Spleen (tissue), 7 donors: ENCODE measurements around the gene GBA2.

Experiments used
- POLR2A ChIP-seq, 3 donors: fragments of 450-650 bp; IDR thresholded peaks; one replicate each; pipeline ENCODE4 v1.5.1; 2017; ENCODE audit warnings: antibody characterized with exemption in 3 of 3, mild to moderate bottlenecking in 1 of 3
- POLR2AphosphoS5 ChIP-seq, 3 donors: sonication (generic); formaldehyde crosslinking; IDR thresholded peaks; one replicate each; pipeline ENCODE4 v1.5.1; 2017; ENCODE audit warnings: antibody characterized with exemption in 3 of 3
- TF ChIP-seq, protein P1 (sequence below), 11 experiments: fragments of 200-600 bp in 7 of 11; fragments of 450-650 bp in 4 of 11; sonication (generic) in 4 of 11; IDR thresholded peaks in 8 of 11; conservative IDR thresholded peaks in 3 of 11; 1 replicate in 7 of 11; 2 replicates in 4 of 11; pipeline versions ENCODE4 v1.4.0 to v1.8.0; 2016 to 2021; ENCODE audit warnings: antibody characterized with exemption in 11 of 11, inconsistent platforms in 4 of 11, mild to moderate bottlenecking in 1 of 11
- donor health status: DM: no; HTN: no; CAD: no; lungs with moderate emphysema.
- donor health status: DM: no; HTN: no; CAD: no.
- donor health status: DM: no; HTN: no; CAD: no.

DNA sequence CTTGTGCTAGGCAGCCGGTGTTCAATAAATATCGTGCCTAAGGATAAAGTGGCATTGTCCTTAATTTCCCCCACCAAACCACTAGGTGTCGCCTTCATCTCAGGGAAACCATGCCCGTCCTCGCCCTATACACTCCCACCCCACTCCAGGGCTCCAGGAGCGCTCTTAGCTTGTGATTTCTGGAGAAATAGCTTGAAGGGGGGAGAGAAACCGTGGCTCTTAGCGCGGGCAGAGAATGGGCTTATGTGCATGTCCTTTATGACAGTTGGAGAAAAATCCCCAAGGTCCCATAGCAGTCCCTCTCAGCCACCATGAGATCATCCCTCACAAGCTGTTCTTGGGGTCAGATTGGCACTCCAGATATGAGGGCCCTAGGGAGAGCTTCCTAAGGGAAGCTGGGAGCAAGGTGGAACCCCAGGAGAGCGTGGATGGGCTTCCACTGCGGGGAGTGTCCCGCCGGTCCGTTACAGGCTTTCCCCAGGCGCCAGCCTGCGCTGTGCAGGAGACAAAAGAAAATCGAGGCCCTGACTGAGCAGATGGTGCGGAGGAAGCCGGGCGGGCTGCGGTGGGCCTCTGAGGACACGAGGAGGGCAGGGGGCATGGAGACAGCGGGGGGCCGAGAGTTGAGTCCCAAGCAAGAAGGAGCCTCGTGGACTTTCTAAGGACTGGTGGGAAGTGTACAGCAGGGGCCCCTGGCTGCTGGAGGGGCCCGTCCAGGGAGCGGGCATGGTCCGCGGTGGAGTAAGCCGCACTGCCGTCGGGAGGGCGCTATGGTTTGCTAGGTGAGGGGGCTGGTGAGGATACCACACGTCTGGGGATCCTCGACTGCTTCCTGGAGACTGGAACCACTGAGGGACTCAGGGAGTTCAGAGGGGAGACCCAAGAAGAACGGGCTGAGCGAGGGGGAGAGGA, 41.6 kb upstream of the GBA2 start:
- TF ChIP-seq POLR2AphosphoS5 (IDR thresholded peaks at IDR 0.05) (peak in 1 of 3 donors; percentile 13), POLR2A (IDR thresholded peaks at IDR 0.05) (no peak)
- TF ChIP-seq, protein P1, sequence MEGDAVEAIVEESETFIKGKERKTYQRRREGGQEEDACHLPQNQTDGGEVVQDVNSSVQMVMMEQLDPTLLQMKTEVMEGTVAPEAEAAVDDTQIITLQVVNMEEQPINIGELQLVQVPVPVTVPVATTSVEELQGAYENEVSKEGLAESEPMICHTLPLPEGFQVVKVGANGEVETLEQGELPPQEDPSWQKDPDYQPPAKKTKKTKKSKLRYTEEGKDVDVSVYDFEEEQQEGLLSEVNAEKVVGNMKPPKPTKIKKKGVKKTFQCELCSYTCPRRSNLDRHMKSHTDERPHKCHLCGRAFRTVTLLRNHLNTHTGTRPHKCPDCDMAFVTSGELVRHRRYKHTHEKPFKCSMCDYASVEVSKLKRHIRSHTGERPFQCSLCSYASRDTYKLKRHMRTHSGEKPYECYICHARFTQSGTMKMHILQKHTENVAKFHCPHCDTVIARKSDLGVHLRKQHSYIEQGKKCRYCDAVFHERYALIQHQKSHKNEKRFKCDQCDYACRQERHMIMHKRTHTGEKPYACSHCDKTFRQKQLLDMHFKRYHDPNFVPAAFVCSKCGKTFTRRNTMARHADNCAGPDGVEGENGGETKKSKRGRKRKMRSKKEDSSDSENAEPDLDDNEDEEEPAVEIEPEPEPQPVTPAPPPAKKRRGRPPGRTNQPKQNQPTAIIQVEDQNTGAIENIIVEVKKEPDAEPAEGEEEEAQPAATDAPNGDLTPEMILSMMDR (IDR thresholded peaks at IDR 0.05 in 8 of 11, conservative IDR thresholded peaks at IDR 0.05 in 3 of 11) = peak; percentile 65 to 95 (median 82)
